ENCODE measurements around the gene STYK1.
A peak's percentile ranks its signal among the peaks of the same experiment; 100 is the strongest.
"Not testable (repeated sequence)": the region's sequence is repeated elsewhere in the genome, so short reads cannot be mapped to it uniquely, and the experiment has no call there.

STYK1 gene

GRCh38 chr12:10618338-10618987 is 55.4 kb downstream of the STYK1 start:
- DNase-seq: no peak

GRCh38 chr12:10617863-10618262 is 56.0 kb downstream of the STYK1 start:
- DNase-seq: no peak

DNA sequence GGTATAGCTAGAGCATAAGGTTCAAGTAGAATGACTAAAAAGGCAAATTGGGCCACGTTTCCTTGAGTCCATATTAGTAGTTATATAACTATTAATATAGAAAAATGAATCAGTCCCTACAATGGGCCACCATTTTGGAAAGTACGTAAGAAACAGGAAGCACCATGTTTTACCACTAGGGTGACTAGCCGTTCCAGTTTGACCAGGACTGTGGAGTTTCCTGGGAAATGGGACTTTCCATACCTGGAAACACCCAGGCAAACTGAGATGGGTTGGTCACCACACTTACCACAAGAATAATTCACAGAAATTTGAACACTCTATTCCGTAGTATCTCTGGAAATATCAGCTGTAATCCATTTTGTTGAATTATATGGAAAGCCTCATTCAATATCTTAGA is 58.3 kb downstream of the STYK1 start:
- no peak for DNase-seq

DNA sequence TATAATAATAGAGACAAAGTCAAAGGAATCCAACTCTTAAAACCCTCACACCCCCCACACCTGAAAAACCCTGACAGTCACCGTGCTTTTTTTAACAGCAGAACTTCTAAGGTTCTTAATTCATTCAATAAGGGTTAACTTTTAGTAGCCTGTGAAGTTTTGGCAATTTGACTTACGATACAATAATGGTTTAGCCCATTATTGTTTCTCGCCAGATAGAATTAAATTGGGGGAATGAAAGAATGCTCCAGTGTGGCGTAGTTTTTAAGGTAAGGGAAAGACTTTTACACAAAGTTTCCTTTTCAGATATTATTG is 59.8 kb downstream of the STYK1 start:
- DNase-seq: no peak

DNA sequence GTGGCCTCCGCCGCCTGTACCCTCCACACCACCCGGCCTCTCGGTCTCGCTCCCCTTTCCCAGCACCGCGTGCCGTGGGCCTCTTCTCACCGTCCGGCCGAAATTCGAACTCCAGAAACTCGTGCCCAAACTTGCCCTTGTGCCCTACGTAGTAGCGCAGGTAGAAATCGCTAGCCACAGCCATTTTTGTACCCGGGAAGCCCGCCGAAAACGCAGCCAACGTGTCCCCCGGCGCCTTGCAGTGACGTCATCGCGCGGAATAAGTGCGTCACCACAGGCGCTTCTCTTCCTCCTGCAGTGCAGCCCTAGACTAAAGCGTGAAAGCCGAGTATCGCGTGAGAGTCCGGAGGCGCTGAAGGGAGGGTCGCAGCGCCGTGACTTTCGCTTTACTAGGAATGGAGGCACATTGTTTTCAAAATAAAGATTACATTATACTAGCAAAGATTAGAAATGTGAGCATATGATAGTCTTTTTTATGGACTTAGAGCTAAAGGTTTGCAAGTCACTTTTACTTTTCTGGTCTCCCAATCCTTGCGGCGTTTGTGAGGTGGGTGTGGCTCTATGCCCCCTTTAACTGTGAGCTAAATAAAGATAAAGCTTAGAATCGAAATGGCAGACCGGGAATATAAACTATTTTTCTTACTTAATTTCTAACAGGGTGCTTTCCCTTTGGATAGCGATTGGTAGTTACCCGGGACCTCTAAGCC is 60.4 kb downstream of the STYK1 start, which contains the start of gene MAGOHB:
Gene MAGOHB, minus strand, starts transcription at position 261 of the 707 bp plus-strand sequence. Its CDS starts 77 bp downstream, at position 184.
- peak in 1 of 2 experiments; percentile 49 for DNase-seq

GRCh38 chr12:10612984-10613348 is 60.9 kb downstream of the STYK1 start:
- DNase-seq: no peak

DNA sequence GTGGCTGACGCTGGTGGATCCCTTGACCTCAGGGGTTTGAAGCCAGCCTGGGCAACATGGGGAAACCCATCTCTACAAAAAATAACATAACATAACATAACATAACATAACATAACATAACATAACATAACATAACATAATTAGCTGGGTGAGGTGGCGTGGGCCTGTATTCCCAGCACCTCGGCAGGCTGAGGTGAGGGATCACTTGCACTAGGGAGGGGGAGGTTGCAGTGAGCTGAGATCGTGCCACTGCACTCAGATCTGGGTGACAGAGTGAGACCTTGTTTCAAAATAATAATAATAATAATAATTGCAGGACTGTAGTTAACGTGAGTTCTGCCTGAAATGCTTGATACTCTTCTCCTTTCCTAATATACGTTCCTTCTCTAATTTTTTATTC is 61.7 kb downstream of the STYK1 start:
- no peak for DNase-seq

- DNase-seq: not testable (repeated sequence)
Observed at GRCh38 chr12:10611258-10611657, 62.6 kb downstream of the STYK1 start.

- no peak for DNase-seq
Observed at GRCh38 chr12:10610188-10610587, 63.7 kb downstream of the STYK1 start.

- DNase-seq: no peak
Observed at GRCh38 chr12:10607885-10608458, 65.9 kb downstream of the STYK1 start.

DNA sequence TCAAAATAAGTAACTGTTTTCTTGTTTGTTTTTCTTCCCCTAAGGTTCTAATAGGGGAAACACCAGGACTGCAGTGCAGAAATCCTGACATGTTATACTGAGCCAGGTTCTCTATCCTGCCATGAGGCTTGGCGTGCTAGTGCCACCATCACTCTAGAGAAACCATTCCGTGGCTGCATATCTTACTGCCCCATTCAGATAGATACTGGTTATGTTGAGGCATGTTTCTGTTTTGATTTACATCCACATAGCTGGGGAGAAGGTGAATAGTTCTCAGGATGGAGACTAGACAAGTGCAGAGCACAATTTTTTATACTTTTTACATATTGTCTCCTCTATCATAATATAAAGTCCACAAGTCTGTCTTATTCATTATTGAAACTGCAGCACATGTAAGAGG is 72.0 kb downstream of the STYK1 start:
- DNase-seq: no peak

- DNase-seq: no peak
Observed at GRCh38 chr12:10600988-10601387, 72.9 kb downstream of the STYK1 start.

DNA sequence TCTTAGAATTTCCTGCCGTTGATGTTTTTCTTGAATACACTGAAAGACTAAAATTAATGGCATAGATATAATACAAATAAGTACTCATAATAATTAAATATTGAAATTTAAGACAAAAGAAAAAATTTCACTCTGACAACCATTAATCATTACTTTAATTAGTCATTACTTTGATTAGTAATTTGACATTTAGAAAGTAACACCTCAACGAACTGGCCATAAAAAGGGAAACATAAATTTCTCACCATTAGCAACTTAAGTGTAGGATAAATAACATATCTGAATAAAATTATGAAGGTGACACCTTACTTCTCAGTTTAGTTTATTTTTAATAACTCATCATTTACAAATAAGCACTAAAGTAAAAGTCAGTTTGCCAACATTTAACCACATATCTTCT is 78.0 kb downstream of the STYK1 start:
- no peak for DNase-seq

DNA sequence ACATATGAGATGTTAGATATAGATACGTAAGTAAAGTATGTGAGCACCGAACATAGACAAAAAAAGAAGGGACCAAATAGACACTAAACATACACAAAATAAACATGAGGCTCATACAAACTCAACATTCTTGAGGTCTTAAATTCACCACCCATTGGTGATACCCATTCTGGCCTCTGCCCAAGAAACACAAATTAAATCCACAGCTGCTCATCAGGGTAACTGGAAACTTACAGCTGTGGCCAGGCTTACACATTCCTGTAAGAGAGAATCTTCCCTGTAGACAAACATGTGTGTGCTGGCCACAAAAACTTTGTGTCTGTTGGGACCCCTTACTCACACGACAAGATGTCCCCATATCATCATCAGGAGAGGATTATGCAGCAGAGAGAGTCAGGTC is 82.9 kb downstream of the STYK1 start:
- DNase-seq: no peak

GRCh38 chr12:10584415-10584814 is 89.4 kb downstream of the STYK1 start:
- no peak for DNase-seq

- DNase-seq: no peak
Observed at GRCh38 chr12:10582704-10583103, 91.1 kb downstream of the STYK1 start.

DNA sequence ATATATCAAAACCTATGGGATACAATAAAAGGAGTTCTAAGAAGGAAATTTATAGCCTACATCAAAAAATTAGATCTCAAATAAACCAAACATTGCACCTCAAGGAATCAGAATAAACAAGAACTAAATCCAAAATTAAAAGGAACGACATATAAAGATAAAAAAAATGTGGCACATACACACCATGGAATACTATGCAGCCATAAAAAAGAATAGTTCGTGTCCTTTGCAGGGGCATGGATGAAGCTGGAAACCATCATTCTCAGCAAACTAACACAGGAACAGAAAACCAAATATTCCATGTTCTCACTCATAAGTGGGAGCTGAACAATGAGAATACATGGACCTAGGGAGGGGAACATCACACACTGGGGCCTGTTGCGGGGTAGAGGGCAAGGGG is 91.7 kb downstream of the STYK1 start:
- not testable (repeated sequence) for DNase-seq

DNA sequence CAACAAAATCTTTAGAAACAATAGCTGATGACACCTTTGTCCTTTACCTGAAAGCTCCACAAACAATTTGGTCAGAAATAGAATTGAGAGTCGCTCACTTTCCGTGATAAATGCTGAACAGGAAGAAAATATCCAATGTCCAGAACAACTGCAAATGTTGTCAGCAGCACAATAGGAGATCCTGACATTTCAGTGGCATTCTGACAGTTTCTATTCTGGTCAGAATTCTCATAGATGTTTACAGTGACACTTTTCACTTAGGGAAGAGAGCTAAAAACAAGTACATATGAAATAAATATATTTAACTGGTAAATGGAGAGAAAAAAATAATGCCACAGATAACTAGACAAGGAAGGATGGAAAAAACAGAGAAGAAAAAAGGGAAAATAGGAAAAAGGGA is 99.5 kb downstream of the STYK1 start:
- DNase-seq: no peak

DNA sequence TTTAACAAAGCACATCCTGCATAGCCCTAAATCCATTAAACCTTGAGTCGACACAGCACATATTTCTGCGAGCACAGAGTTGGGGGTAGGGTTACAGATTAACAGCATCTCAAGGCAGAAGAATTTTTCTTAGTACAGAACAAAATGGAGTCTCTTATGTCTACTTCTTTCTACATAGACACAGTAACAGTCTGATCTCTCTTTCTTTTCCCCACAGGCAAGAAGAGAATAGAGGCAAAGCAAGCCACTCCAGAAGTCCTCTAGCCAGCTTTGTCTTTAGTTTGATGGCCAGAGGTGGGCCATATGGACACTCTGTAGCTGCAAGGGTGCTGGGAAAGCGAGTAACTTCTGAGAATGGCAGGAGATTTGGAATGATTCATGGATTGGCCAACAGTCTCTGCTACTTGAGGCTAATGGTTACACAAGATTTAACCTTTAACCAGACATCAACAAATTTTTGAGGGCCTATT is 101.8 kb downstream of the STYK1 start:
- DNase-seq: not testable (repeated sequence)

DNA sequence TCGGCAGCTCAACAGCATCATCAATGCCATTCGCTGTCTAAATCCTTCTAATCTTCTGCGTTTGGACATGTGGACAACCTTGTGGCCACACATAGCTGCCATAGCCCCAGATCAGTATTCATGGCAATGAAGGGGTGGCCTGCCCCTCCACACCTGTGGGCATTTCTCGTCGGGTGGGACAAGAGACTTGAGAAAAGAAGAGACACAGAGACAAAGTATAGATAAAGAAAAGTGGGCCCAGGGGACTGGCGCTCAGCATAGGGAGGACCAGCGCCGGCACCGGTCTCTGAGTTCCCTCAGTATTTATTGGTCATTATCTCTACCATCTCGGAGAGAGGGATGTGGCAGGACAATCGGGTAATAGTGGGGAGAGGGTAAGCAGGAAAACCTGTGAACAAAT is 102.7 kb downstream of the STYK1 start:
- DNase-seq: no peak

Measured in cerebellar nuclear complex (tissue), 1 donor.